Ovary (tissue), 3 donors: ENCODE results near the gene HLA-DPB1.

Experiments
- CTCF ChIP-seq, 3 donors: fragments of 450-650 bp in 2 of 3; fragments of 200-600 bp in 1 of 3; IDR thresholded peaks; one replicate each; pipeline versions ENCODE4 v1.5.1 to v1.8.0; 2016 to 2022; ENCODE audit warnings: antibody characterized with exemption in 3 of 3, mild to moderate bottlenecking in 1 of 3
- POLR2A ChIP-seq: fragments of 450-650 bp; IDR thresholded peaks from one replicate; pipeline ENCODE4 v1.6.1; 2017; ENCODE audit warnings: antibody characterized with exemption, mild to moderate bottlenecking, moderate library complexity
- donor health status: DM: no; HTN: no; CAD: no.

- no peak for TF ChIP-seq CTCF (IDR thresholded peaks at IDR 0.05)
- no peak for TF ChIP-seq POLR2A
Observed at GRCh38 chr6:33053230-33053629, 22.6 kb upstream of the HLA-DPB1 start.
